Measurements from ENCODE around the gene VPS54.

The VPS54 gene

GRCh38 chr2:63899639-63900038 is 119.6 kb downstream of the VPS54 start:
- no peak for DNase-seq

- no peak for DNase-seq
These were observed 120.4 kb downstream of the VPS54 start for GRCh38 chr2:63898839-63899238.

- DNase-seq, result no peak
These were observed 125.1 kb downstream of the VPS54 start for GRCh38 chr2:63894167-63894566.

GRCh38 chr2:63893163-63893562 is 126.1 kb downstream of the VPS54 start:
- DNase-seq, result no peak

GRCh38 chr2:63891488-63892030 is 127.7 kb downstream of the VPS54 start:
- no peak for DNase-seq

- DNase-seq, result no peak
These were observed 128.6 kb downstream of the VPS54 start for GRCh38 chr2:63890678-63891077.

GRCh38 chr2:63888490-63889402 is 130.5 kb downstream of the VPS54 start:
- DNase-seq, result peak; percentile 60

- DNase-seq, result no peak
These were observed 131.2 kb downstream of the VPS54 start for GRCh38 chr2:63888053-63888452.

GRCh38 chr2:63886445-63886844 is 132.8 kb downstream of the VPS54 start:
- DNase-seq, result no peak

GRCh38 chr2:63882395-63883105 is 136.7 kb downstream of the VPS54 start:
- no peak for DNase-seq

- no peak for DNase-seq
These were observed 138.0 kb downstream of the VPS54 start for GRCh38 chr2:63881205-63881604.

GRCh38 chr2:63880625-63881024 is 138.6 kb downstream of the VPS54 start:
- DNase-seq, result no peak

GRCh38 chr2:63879876-63880433 is 139.3 kb downstream of the VPS54 start:
- DNase-seq, result no peak

GRCh38 chr2:63878486-63878885 is 140.7 kb downstream of the VPS54 start:
- DNase-seq, result no peak

GRCh38 chr2:63876311-63876710 is 142.9 kb downstream of the VPS54 start:
- DNase-seq, result no peak

- no peak for DNase-seq
These were observed 143.5 kb downstream of the VPS54 start for GRCh38 chr2:63875559-63876245.

- DNase-seq, result no peak
These were observed 144.1 kb downstream of the VPS54 start for GRCh38 chr2:63875131-63875527.

- DNase-seq, result no peak
These were observed 144.8 kb downstream of the VPS54 start for GRCh38 chr2:63874204-63875130.

- no peak for DNase-seq
These were observed 146.5 kb downstream of the VPS54 start for GRCh38 chr2:63872571-63873328.

GRCh38 chr2:63871864-63872263 is 147.4 kb downstream of the VPS54 start:
- no peak for DNase-seq

- no peak for DNase-seq
These were observed 148.5 kb downstream of the VPS54 start for GRCh38 chr2:63870679-63871078.

All from NCI-H1694 treated with DMSO at 0.1 percent for 48 hours (cell line).